ENCODE data around the gene PROKR1.

Gene PROKR1

GRCh38 chr2:68698567-68699377, 55.4 kb downstream of the PROKR1 start:
- FAIRE-seq (no peak), DNase-seq (ENCODE audit: insufficient read length, low spot score) (no peak)
- no peak for TF ChIP-seq POLR2A (IDR thresholded peaks at IDR 0.05; ENCODE audit: low read depth, low read length)

DNA sequence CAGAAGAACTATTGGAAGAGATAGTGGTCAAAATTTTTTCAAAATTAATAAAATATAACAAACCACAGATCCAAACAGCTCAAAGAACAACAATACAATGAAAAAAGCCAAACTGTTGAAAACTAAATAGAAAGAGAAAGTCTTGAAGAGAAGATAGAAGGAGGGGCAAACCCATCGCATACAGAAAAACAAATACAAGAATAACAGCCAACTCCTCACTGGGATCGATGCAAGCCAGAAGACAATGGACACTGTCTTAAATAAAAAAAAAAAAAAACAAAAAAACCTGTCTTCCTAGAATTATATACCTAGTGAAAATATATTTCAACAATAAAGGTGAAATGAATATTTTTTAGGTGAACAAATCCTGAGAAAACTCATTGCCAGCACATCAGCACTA, 57.2 kb downstream of the PROKR1 start:
- no peak for DNase-seq (ENCODE audit: insufficient read length, low spot score)
- TF ChIP-seq POLR2A (IDR thresholded peaks at IDR 0.05; ENCODE audit: low read depth, low read length), result no peak
- no peak for FAIRE-seq

DNA sequence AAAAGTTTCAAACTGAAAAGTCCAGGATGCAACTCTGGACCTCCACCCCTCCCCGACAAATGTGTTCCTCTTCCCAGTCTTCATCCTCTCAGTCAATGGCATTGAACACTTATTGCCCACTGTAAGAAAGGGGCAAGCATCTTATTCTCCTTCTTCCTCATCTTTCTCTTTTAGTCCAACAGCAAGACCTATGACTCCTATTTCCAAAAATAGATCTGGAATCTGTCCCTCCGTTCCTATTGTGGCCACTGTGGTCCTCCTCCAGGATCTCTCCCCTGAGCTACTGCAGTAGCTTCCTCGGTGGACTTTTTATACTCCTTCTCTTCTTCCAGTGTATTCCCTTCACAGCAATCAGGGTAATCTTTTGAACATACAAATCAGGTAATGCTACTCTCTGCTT, 63.3 kb downstream of the PROKR1 start:
- TF ChIP-seq POLR2A (IDR thresholded peaks at IDR 0.05; ENCODE audit: low read depth, low read length), result no peak
- DNase-seq (ENCODE audit: insufficient read length, low spot score), result no peak
- FAIRE-seq, result no peak

Measured in H54 (cell line).